Neuron (in vitro differentiated cells): ENCODE measurements around the gene RER1.

Experiments
- H2AFZ ChIP-seq: one replicate; pipeline ENCODE4 v1.6.1; 2013; ENCODE audit warnings: low read depth, mild to moderate bottlenecking, inconsistent platforms, low read length, moderate library complexity
- H3K27me3 ChIP-seq: one replicate; pipeline ENCODE4 v1.6.1; 2013; ENCODE audit warnings: low read length; ENCODE audit not compliant: insufficient read depth
- H3K36me3 ChIP-seq: one replicate; pipeline ENCODE4 v1.6.1; 2013; ENCODE audit warnings: low read length; ENCODE audit not compliant: insufficient read depth
- H3K4me1 ChIP-seq: one replicate; pipeline ENCODE4 v1.6.1; 2013; ENCODE audit warnings: low read length; ENCODE audit not compliant: insufficient read depth
- H3K4me3 ChIP-seq: 2 replicates; pipeline ENCODE4 v1.5.1; 2013; ENCODE audit warnings: mild to moderate bottlenecking, low read length, moderate library complexity
- H3K9me3 ChIP-seq: one replicate; pipeline ENCODE4 v1.6.1; 2013; ENCODE audit warnings: low read length

RER1 gene

GRCh38 chr1:2358072-2358471 lies 33.6 kb upstream of the RER1 start:
- no peak overlapping the region for H3K4me3 ChIP-seq
- no peak overlapping the region for H2AFZ ChIP-seq
- H3K27me3 ChIP-seq: no peaks in the 10 kb centered on the region
- no peaks in the 10 kb centered on the region for H3K9me3 ChIP-seq
- H3K36me3 ChIP-seq: no peaks in the 10 kb centered on the region
- no peaks in the 10 kb centered on the region for H3K4me1 ChIP-seq

DNA sequence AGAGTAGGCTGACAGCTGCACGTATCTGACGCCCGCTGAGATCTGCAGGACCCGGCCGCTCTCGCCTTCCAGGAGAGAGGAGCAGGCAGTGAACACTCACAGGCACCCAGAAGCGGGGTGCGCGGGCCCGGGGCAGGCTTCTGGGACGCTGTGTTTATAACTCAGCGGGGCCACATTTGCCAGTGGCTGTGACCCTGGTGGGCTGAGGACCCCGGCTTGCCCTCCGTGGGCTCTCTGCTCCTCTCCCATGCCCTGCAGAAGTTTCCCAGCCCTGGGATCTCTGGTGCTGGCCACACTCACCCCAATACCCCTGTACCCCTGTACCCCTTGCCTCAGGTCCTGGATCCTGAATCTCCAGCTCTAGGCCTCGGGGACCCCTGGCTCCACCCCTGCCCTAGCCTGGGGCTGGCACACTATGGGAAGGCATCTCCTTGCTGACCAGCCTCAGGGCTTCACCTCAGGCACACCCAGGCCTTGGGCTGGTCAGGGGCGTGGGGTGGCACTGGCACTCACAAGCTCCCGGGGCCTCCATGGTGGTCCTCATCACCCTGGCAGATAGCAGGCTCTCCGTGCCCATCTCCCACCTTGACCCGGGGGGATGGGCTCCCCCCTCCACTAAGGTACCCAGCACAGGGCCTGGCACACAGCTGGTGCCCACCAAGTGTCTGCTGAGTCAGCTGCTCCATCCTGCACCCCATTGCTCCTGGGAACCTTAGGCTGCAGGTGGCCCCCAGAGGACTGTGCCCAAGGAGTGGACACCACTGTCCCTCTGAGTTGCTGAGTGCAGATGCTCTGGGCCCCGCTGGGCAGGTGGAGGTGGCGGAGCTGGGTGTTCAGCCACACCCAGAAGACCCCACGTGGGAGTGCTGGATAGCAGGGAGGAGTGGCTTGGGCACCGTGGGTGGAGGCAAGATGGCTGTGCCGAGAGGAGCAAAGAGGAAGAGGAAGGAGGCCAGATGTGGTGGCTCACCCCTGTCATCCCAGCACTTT lies 32.7 kb upstream of the RER1 start:
- Histone ChIP-seq H3K27me3 (no peaks in the 10 kb centered on the region), H2AFZ (no peak overlapping the region), H3K4me3 (no peak overlapping the region), H3K36me3 (no peaks in the 10 kb centered on the region), H3K9me3 (peaks cover 1% of the 10 kb centered on the region), H3K4me1 (no peaks in the 10 kb centered on the region)

- Histone ChIP-seq H3K4me1 (no peaks in the 10 kb centered on the region), H3K9me3 (peaks cover 3% of the 10 kb centered on the region), H3K36me3 (no peaks in the 10 kb centered on the region), H3K27me3 (no peaks in the 10 kb centered on the region), H3K4me3 (no peak overlapping the region), H2AFZ (no peak overlapping the region)
Measured at GRCh38 chr1:2360588-2361364, 30.9 kb upstream of the RER1 start.

DNA sequence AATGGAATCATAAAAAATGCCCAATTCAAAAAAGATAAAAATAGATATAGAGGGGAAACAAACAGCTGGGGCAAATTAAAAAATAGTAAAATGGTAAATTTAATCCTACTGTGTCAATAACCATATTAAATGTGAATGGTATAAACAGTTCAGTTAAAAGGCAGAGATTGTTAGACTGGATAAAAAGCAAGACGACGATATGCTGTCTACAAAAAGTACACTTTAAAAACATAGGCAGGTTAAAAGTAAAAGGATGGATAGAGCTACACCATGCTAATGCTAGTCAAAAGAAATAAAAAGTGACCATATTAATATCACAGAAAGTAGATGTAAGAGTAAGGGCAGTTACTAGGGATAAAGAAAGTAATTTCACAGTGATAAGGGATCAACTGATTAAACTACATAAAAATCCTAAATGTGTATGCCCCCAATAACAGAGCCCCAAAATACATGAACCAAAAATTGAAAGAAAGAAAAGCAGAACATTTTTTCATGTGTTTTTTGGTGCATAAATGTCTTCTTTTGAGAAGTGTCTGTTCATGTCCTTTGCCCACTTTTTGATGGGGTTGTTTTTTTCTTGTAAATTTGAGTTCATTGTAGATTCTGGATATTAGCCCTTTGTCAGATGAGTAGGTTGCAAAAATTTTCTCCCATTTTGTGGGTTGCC lies 27.7 kb upstream of the RER1 start:
- H3K4me3 ChIP-seq: no peak overlapping the region

DNA sequence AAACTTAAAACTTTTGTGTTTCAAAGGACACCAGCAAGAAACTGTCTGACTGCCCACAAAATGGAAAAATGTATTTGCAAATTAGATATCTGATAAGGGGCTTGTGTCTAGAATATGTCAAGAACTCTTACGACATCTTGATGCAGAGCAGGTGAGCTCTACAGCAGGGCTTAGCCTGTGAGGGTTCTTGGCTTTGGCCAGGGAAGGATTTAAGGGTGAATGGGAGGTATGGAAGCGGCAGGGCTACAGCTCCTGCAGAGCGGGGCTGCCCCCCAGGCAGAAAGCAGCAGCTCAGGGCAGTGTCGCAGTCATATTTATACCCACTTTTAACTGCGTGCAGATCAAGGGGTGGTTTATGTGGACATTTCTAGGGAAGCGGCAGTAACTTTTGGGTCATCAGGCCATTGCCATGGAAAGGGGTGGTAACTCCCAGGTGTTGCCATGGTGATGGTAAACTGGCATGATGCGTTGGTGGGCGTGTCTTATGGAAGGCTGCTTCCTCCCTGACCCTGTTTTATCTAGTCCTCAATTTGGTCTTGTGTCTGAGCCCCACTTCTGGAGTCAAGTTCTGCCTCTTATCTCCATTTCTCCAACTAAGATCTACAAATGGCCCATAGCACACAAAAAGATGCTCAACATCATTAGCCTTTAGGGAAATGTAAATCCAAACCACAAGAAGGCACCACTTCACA lies 23.4 kb upstream of the RER1 start:
- Histone ChIP-seq H3K9me3 (peaks cover 11% of the 10 kb centered on the region), H3K27me3 (no peaks in the 10 kb centered on the region), H3K4me1 (no peaks in the 10 kb centered on the region), H3K36me3 (peaks cover 17% of the 10 kb centered on the region), H3K4me3 (no peak overlapping the region), H2AFZ (no peak overlapping the region)

More for the DNA sequence above, 27.7 kb upstream of the RER1 start:
- no peaks in the 10 kb centered on the region for H3K27me3 ChIP-seq
- peaks cover 9% of the 10 kb centered on the region for H3K9me3 ChIP-seq
- H3K36me3 ChIP-seq: peaks cover 7% of the 10 kb centered on the region
- H2AFZ ChIP-seq: no peak overlapping the region
- H3K4me1 ChIP-seq: no peaks in the 10 kb centered on the region

GRCh38 chr1:2372551-2373490 lies 18.8 kb upstream of the RER1 start:
- Histone ChIP-seq H3K9me3 (peaks cover 7% of the 10 kb centered on the region), H3K4me1 (peaks cover 6% of the 10 kb centered on the region), H2AFZ (no peak overlapping the region), H3K36me3 (peaks cover 16% of the 10 kb centered on the region), H3K27me3 (no peaks in the 10 kb centered on the region), H3K4me3 (no peak overlapping the region)

DNA sequence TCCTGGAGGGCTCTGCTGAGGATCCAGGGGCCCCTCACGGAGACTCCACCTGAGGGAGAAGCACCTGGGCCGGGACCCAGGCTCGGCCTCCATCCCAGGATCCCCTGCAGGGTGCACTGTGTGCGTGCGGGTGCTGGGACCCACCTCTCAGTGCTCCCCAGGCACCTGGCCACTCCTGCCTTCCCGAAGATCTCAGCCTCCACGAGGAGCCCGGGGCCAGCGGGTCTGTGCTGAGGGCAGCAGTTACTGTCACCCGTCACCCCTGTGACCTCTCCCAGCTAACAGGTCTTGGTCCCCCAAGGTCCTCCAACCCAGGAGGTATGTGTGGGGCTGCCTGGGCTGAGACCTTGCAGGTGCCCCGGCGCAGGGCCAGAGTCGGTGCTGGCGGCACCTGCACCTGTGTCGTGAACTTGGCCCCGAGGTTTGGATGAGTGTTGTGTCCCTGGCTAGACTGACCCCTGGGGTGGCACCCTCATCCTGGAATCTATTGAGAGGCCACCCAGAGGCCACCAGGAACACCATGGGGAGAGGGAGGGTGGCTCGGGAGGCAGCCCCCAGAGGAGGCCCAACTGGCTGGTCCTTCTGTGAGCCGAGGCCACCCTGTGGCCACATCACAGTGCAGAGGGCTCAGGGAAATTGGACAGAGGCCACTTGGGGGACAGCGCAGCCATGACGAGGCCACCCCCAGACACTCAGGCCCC lies 17.9 kb upstream of the RER1 start:
- Histone ChIP-seq H3K9me3 (peaks cover 2% of the 10 kb centered on the region), H3K4me1 (peaks cover 6% of the 10 kb centered on the region), H3K27me3 (no peaks in the 10 kb centered on the region), H2AFZ (no peak overlapping the region), H3K36me3 (peaks cover 10% of the 10 kb centered on the region), H3K4me3 (no peak overlapping the region)

DNA sequence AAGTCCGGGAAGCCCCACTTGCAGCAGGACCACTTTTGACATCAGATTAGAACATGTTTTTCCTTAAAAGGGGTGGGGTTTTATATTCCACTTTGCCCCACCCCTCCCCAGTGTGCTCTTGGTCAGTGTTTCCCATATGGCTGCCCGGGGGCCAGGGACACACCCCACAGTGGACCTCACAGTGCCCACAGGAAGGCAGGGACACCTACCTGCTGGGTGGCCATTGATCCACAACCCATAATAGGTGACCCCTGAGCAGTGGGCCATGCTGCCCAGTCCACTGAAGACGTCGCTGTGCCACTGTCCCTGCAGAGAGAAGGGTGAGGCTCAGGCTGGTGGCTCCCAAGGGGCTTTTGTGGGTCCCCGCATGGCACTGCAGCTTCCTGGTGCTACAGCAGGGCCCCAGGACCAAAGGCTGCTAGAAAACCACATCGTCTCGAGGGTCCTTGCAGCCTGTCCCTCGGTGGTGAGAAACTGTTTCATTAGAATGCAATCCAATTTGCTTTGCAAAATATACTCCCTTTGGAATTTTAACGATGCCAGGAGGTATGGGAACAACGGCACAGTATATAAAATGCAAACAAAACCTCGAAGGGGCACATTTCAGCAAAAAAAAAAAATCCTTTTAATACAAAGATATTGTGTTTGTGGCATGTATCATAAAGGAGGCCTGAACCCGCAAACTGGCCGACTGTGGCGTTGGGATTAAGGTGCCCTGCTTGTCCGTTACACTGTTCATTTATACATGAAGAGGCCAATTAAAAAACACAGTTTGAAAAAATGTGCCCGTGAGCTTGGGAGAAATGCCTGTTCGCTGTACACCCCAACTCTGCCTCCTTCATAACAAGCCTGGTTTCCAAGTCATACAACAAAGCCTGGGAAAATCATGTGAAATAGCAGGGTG lies 17.1 kb upstream of the RER1 start:
- Histone ChIP-seq H2AFZ (no peak overlapping the region), H3K27me3 (no peaks in the 10 kb centered on the region), H3K9me3 (peaks cover 2% of the 10 kb centered on the region), H3K4me3 (no peak overlapping the region), H3K36me3 (peaks cover 10% of the 10 kb centered on the region), H3K4me1 (peaks cover 6% of the 10 kb centered on the region)

DNA sequence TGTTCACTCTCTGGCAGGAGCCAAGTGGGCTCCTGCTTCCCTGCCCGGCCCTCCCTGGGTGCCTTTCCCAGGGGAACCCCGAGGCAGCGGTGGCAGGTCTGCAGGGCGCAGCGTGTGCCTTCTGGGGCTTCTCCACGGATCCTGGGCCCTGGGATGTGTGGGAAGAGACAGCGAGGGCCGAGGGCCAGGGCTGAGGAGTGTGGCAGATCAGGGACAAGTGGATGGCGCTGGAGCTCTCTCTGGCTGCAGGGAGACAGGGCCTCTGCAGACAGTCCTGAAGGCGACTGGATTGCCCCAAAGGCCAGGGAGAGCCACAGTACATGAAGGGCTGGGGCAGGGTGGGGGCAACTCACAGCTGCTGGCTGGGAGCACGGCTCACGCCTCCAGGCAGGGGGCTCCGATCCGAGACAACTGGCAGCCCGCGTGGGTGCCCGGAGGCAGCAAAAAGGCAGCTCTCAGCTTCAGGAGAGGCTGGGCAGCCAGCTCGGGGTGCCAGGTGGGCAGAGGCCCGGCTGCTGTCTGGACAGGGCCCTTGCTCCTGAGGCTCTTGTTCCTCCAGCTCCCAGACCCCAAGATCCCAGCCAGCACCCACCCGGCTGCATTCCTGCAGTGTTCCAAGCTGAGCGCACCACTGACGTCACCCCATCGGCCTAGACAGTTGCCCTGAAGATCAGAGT lies 16.3 kb upstream of the RER1 start:
- Histone ChIP-seq H3K9me3 (peaks cover 2% of the 10 kb centered on the region), H3K36me3 (peaks cover 7% of the 10 kb centered on the region), H3K4me1 (peaks cover 6% of the 10 kb centered on the region), H3K27me3 (no peaks in the 10 kb centered on the region), H2AFZ (no peak overlapping the region), H3K4me3 (no peak overlapping the region)

DNA sequence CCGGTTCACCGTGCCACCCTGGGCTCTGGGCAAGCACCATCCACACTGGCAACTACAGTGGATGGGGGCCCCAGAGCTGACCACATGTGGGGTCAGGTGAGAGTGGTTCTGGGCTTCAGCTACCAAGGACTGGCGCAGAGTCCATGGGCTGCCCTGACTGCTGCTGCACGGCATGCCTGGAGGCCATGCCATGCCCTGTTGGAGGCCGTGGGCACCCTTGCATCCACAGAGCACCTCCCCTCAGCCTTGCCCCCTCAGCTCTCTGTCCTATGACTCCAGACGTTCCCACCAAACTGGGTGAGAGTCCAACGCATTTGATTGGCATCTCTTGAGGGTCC lies 15.7 kb upstream of the RER1 start:
- H2AFZ ChIP-seq: no peak overlapping the region
- H3K4me3 ChIP-seq: no peak overlapping the region
- no peaks in the 10 kb centered on the region for H3K27me3 ChIP-seq
- peaks cover 7% of the 10 kb centered on the region for H3K36me3 ChIP-seq
- peaks cover 2% of the 10 kb centered on the region for H3K9me3 ChIP-seq
- H3K4me1 ChIP-seq: peaks cover 6% of the 10 kb centered on the region
